DOHH2 (cell line): ENCODE measurements around the gene RBMXL2.

Experiments used
- EZH2phosphoT487 ChIP-seq: fragments of 200-600 bp; sonication (generic); IDR thresholded peaks from 2 replicates; pipeline ENCODE4 v1.6.1; 2017; ENCODE audit warnings: borderline replicate concordance, mild to moderate bottlenecking, antibody characterized with exemption, low read length, moderate library complexity, mixed read lengths
- TF ChIP-seq, protein P1 (sequence below): fragments of 200-600 bp; sonication (generic); IDR thresholded peaks from one replicate; pipeline ENCODE4 v1.5.1; 2014; ENCODE audit warnings: antibody characterized with exemption, mild to moderate bottlenecking, low read depth, low read length; ENCODE audit not compliant: poor library complexity, severe bottlenecking

DNA sequence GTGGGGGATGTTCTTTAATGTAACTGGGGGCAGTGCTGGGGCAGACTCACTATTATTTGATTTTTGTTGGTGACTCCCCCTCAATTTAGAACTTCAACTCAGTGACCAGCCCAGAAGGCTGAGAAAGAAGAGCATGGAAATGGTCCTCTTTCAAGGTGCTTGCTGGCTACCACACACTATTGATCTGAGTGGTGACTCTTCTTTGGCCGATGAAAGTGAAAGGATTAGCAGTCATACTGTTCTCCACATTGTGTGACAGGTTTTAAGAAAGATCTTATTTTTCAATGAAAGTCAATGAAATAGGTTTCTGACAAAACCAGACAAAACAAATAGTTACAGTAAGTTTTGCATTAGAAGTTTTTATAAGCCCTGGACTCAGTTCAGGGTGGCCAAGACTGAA lies 38.6 kb upstream of the RBMXL2 start:
- TF ChIP-seq, protein P1, sequence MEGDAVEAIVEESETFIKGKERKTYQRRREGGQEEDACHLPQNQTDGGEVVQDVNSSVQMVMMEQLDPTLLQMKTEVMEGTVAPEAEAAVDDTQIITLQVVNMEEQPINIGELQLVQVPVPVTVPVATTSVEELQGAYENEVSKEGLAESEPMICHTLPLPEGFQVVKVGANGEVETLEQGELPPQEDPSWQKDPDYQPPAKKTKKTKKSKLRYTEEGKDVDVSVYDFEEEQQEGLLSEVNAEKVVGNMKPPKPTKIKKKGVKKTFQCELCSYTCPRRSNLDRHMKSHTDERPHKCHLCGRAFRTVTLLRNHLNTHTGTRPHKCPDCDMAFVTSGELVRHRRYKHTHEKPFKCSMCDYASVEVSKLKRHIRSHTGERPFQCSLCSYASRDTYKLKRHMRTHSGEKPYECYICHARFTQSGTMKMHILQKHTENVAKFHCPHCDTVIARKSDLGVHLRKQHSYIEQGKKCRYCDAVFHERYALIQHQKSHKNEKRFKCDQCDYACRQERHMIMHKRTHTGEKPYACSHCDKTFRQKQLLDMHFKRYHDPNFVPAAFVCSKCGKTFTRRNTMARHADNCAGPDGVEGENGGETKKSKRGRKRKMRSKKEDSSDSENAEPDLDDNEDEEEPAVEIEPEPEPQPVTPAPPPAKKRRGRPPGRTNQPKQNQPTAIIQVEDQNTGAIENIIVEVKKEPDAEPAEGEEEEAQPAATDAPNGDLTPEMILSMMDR: no peak
- TF ChIP-seq EZH2phosphoT487: no peak
